DND-41 (cell line): ENCODE measurements around the gene PI16.
A peak's percentile ranks its signal among the peaks of the same experiment; 100 is the strongest.
"Not testable (repeated sequence)": the region's sequence is repeated elsewhere in the genome, so short reads cannot be mapped to it uniquely, and the experiment has no call there.

Experiments
- ATAC-seq: fragments of 200-7000 bp; cut with Tn5 transposase; 3 replicates; pipeline ENCODE4 v1.9.1; 2021; ENCODE audit warnings: low read depth; ENCODE audit not compliant: insufficient read depth
- DNase-seq: peaks from one replicate; pipeline ENCODE4 v3.0.0-alpha.2; 2020
- H2AFZ ChIP-seq: 2 replicates; pipeline ENCODE4 v1.6.0; 2012; ENCODE audit warnings: low read depth, low read length
- H3K27ac ChIP-seq: 2 replicates; pipeline ENCODE4 v1.5.1; 2012; ENCODE audit warnings: low read length, inconsistent platforms
- H3K27me3 ChIP-seq: fragments of 200-600 bp; sonication (generic); 2 replicates; pipeline ENCODE4 v1.6.0; 2012; ENCODE audit warnings: low read length, mild to moderate bottlenecking, inconsistent platforms; ENCODE audit not compliant: insufficient read depth, poor library complexity
- H3K36me3 ChIP-seq: 2 replicates; pipeline ENCODE4 v1.5.1; 2012; ENCODE audit warnings: low read length, inconsistent platforms; ENCODE audit not compliant: insufficient read depth
- H3K4me1 ChIP-seq: 2 replicates; pipeline ENCODE4 v1.5.1; 2012; ENCODE audit warnings: mild to moderate bottlenecking, low read length; ENCODE audit not compliant: insufficient read depth
- H3K4me2 ChIP-seq: 2 replicates; pipeline ENCODE4 v1.6.0; 2012; ENCODE audit warnings: mild to moderate bottlenecking, moderate library complexity, low read length, inconsistent platforms; ENCODE audit not compliant: insufficient read depth
- H3K4me3 ChIP-seq, 2 experiments: fragments of 200-600 bp in 1 of 2; shearing (Covaris generic) in 1 of 2; 2 replicates each; pipeline ENCODE4 v1.5.1; 2012 to 2016; ENCODE audit warnings: inconsistent platforms in 2 of 2, low read length in 2 of 2, mild to moderate bottlenecking in 2 of 2, low read depth in 1 of 2, moderate library complexity in 1 of 2
- H3K79me2 ChIP-seq: 2 replicates; pipeline ENCODE4 v1.6.0; 2012; ENCODE audit warnings: low read length, inconsistent platforms; ENCODE audit not compliant: insufficient read depth
- H3K9ac ChIP-seq: 2 replicates; pipeline ENCODE4 v1.6.0; 2012; ENCODE audit warnings: low read depth, mild to moderate bottlenecking, inconsistent platforms, low read length, moderate library complexity
- H3K9me3 ChIP-seq: 2 replicates; pipeline ENCODE4 v1.5.1; 2012; ENCODE audit warnings: low read length, moderate library complexity, mild to moderate bottlenecking, inconsistent platforms; ENCODE audit not compliant: insufficient read depth, severe bottlenecking
- H4K20me1 ChIP-seq: 2 replicates; pipeline ENCODE4 v1.6.0; 2012; ENCODE audit warnings: low read length; ENCODE audit not compliant: insufficient read depth
- CTCF ChIP-seq: IDR thresholded peaks from 2 replicates; pipeline ENCODE4 v1.5.1; 2012; ENCODE audit warnings: borderline replicate concordance, low read length, moderate library complexity, mild to moderate bottlenecking; ENCODE audit not compliant: poor library complexity, severe bottlenecking; ENCODE audit errors: extremely low read depth
- EZH2 ChIP-seq: IDR thresholded peaks from 3 replicates; pipeline ENCODE4 v1.6.1; 2012; ENCODE audit warnings: borderline replicate concordance, low read depth, mild to moderate bottlenecking, moderate library complexity, low read length, inconsistent platforms; ENCODE audit not compliant: severe bottlenecking

PI16 gene

GRCh38 chr6:36945301-36945700, 9.2 kb upstream of the PI16 start:
- H3K27ac ChIP-seq: no peak overlapping the region
- no peak for ATAC-seq

GRCh38 chr6:36946526-36946925, 8.0 kb upstream of the PI16 start:
- Histone ChIP-seq H2AFZ (no peak overlapping the region), H3K27me3 (no peaks in the 10 kb centered on the region), H4K20me1 (no peaks in the 10 kb centered on the region), H3K9ac (no peak overlapping the region), H3K4me1 (peaks cover 22% of the 10 kb centered on the region), H3K9me3 (no peaks in the 10 kb centered on the region), H3K27ac (no peak overlapping the region), H3K4me3 (no peak overlapping the region), H3K4me2 (no peak overlapping the region), H3K36me3 (no peaks in the 10 kb centered on the region), H3K79me2 (no peaks in the 10 kb centered on the region)
- no peak for DNase-seq
- TF ChIP-seq EZH2: no peak
- TF ChIP-seq CTCF: no peak
- ATAC-seq: peak; percentile 37; the same call in 2 of the 3 replicates

More at GRCh38 chr6:36945301-36945700, 9.2 kb upstream of the PI16 start:
- Histone ChIP-seq H3K4me2 (no peak overlapping the region), H3K4me1 (peaks cover 22% of the 10 kb centered on the region), H3K36me3 (no peaks in the 10 kb centered on the region), H3K9ac (no peak overlapping the region), H3K27me3 (no peaks in the 10 kb centered on the region), H3K4me3 (no peak overlapping the region), H3K79me2 (no peaks in the 10 kb centered on the region), H2AFZ (no peak overlapping the region), H4K20me1 (no peaks in the 10 kb centered on the region), H3K9me3 (no peaks in the 10 kb centered on the region)
- TF ChIP-seq EZH2 (no peak), CTCF (no peak)
- DNase-seq: no peak

- ATAC-seq (peak; percentile 96), DNase-seq (peak; percentile 63)
- no peak overlapping the region for H2AFZ ChIP-seq
- no peak overlapping the region for H3K9ac ChIP-seq
- peaks cover 22% of the 10 kb centered on the region for H3K4me1 ChIP-seq
- H3K4me2 ChIP-seq: no peak overlapping the region
- no peaks in the 10 kb centered on the region for H4K20me1 ChIP-seq
- H3K36me3 ChIP-seq: no peaks in the 10 kb centered on the region
- H3K27me3 ChIP-seq: no peaks in the 10 kb centered on the region
- H3K4me3 ChIP-seq: no peak overlapping the region
- no peaks in the 10 kb centered on the region for H3K79me2 ChIP-seq
- no peak for TF ChIP-seq EZH2
- no peak for TF ChIP-seq CTCF
- no peaks in the 10 kb centered on the region for H3K9me3 ChIP-seq
- H3K27ac ChIP-seq: peak overlapping the region; percentile 44
Measured at GRCh38 chr6:36947570-36948351, 6.8 kb upstream of the PI16 start.

- H3K4me2 ChIP-seq, H3K9ac ChIP-seq, ATAC-seq, H4K20me1 ChIP-seq, DNase-seq, H3K27me3 ChIP-seq, H3K27ac ChIP-seq, H3K36me3 ChIP-seq, H3K79me2 ChIP-seq, H3K4me3 ChIP-seq, H2AFZ ChIP-seq, H3K9me3 ChIP-seq: not testable (repeated sequence)
- H3K4me1 ChIP-seq: peaks cover 22% of the 10 kb centered on the region
Measured at GRCh38 chr6:36949076-36949475, 5.5 kb upstream of the PI16 start.
